Measurements from ENCODE around the gene BICC1. TPM values are rescaled to one million over a fixed set of nuclear protein-coding genes. Genes with fewer than 3 reads are reported as not detected.

Gene BICC1
- total RNA-seq, 1 donor from 2014 or later = 1.1 TPM

DNA sequence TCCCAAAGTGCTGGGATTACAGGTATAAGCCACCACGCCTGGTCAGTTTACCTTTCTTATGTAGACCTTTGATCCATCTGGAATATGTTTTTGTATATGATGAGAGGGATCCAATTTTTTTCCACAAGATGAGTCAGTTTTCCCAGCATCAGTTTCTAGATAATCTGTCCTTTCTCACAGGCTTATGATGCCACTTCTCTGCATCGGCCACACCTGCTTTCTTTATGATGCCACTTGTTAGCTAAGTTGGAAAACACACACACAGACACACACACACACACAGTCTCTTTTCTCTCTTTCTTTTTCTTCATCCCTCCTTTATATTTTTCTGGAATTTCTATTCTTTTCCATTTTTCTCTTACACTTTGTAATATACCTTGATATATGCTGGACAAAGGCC, 240.8 kb downstream of the BICC1 start:
- Mint-ChIP-seq H3K27ac (ENCODE audit: unreplicated experiment) (no peak overlapping the region), H3K36me3 (ENCODE audit: low read depth, unreplicated experiment) (no peaks in the 10 kb centered on the region), H3K27me3 (ENCODE audit: unreplicated experiment) (peaks cover 3% of the 10 kb centered on the region), H3K9me3 (ENCODE audit: unreplicated experiment) (no peaks in the 10 kb centered on the region), H3K4me3 (ENCODE audit: unreplicated experiment) (no peak overlapping the region), H3K4me1 (ENCODE audit: unreplicated experiment) (peaks cover 7% of the 10 kb centered on the region)
- TF ChIP-seq, protein P1, sequence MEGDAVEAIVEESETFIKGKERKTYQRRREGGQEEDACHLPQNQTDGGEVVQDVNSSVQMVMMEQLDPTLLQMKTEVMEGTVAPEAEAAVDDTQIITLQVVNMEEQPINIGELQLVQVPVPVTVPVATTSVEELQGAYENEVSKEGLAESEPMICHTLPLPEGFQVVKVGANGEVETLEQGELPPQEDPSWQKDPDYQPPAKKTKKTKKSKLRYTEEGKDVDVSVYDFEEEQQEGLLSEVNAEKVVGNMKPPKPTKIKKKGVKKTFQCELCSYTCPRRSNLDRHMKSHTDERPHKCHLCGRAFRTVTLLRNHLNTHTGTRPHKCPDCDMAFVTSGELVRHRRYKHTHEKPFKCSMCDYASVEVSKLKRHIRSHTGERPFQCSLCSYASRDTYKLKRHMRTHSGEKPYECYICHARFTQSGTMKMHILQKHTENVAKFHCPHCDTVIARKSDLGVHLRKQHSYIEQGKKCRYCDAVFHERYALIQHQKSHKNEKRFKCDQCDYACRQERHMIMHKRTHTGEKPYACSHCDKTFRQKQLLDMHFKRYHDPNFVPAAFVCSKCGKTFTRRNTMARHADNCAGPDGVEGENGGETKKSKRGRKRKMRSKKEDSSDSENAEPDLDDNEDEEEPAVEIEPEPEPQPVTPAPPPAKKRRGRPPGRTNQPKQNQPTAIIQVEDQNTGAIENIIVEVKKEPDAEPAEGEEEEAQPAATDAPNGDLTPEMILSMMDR (IDR thresholded peaks at IDR 0.05; ENCODE audit: unreplicated experiment) = no peak
- DNase-seq (ENCODE audit: low spot score) = no peak

DNA sequence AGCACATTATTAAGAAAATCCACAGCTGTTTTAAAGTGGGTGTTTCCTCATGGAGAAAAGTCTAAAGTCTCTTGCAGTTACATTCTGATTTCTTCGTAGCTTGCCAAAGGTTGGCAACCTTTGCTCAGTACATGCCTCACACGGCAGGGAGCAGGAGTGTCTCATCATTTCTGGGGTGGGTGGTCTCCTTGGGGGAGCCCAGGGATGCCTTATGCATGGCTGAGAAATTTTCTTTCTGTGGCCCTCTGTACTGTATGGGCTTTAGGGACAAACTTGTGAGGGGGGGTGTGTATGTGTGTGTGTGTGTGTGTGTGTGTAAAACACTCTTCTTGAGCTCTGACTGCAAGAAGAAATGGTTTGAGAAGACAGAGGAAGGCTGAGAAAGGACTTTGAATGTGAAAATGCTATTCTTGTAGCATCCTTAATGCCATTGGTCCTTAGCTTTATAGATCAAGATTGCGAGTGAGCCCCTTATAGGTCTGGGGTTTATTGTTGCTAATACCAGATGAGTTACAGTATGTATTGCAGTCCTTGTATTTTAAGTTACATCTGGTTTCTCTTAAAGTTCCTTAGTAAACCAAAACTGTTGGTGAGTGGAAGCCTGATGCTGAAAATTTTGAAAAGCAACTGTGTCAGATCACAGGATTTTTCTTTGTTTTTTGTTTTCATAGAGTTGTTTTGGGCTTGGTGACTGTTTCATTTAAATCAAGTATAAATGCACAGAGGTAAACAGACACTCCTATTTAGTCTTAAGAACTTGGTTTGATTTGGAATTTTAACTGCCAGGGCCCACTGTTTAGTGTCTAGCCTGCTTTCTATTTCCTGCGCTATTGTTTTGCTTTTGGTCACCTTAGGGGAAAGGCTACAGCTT, 242.0 kb downstream of the BICC1 start:
- H3K4me1 Mint-ChIP-seq (ENCODE audit: unreplicated experiment) = peaks cover 7% of the 10 kb centered on the region

DNA sequence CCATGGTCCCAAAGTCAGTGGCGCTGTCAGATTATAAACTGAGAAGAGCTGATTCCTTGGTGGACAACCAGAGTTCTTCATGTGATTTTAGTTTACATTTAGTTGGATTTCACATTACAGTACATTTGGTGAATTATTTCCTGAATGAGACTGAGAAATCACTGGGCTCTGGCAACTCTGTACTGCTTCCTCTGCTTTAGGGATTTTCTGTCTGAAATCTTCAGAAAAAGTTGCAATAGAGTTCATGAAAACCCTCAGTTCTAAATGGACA, 242.6 kb downstream of the BICC1 start:
- no peaks in the 10 kb centered on the region for H3K9me3 Mint-ChIP-seq (ENCODE audit: unreplicated experiment)
- peaks cover 3% of the 10 kb centered on the region for H3K27me3 Mint-ChIP-seq (ENCODE audit: unreplicated experiment)
- H3K4me3 Mint-ChIP-seq (ENCODE audit: unreplicated experiment) = no peak overlapping the region
- no peak overlapping the region for H3K27ac Mint-ChIP-seq (ENCODE audit: unreplicated experiment)
- TF ChIP-seq, protein P1 (IDR thresholded peaks at IDR 0.05; ENCODE audit: unreplicated experiment) = no peak
- no peak for DNase-seq (ENCODE audit: low spot score)
- H3K4me1 Mint-ChIP-seq (ENCODE audit: unreplicated experiment) = peaks cover 7% of the 10 kb centered on the region
- no peaks in the 10 kb centered on the region for H3K36me3 Mint-ChIP-seq (ENCODE audit: low read depth, unreplicated experiment)

More for the DNA sequence above, 242.0 kb downstream of the BICC1 start:
- Mint-ChIP-seq H3K9me3 (ENCODE audit: unreplicated experiment) (no peaks in the 10 kb centered on the region), H3K36me3 (ENCODE audit: low read depth, unreplicated experiment) (no peaks in the 10 kb centered on the region), H3K27ac (ENCODE audit: unreplicated experiment) (no peak overlapping the region), H3K27me3 (ENCODE audit: unreplicated experiment) (peaks cover 3% of the 10 kb centered on the region), H3K4me3 (ENCODE audit: unreplicated experiment) (no peak overlapping the region)
- no peak for DNase-seq (ENCODE audit: low spot score)
- TF ChIP-seq, protein P1 (IDR thresholded peaks at IDR 0.05; ENCODE audit: unreplicated experiment) = no peak

DNA sequence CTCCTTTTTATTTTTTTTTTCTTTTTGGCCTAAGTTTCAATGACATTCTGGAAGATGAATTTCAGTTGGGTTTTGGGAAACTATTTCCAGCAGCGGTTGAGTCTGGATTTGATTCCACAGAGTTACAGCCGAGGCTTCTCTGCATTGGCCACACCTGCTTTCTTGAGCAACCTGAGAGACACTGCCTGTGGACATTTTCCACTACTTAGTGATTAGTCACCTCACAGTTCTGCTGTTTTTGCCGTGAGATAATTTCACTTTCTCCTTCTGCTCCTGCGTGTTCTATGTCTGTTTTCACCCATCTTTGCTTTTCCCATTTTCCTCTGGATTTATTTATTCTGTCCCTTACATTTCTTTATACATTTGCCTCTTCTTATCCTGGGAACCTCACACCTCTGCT, 243.0 kb downstream of the BICC1 start:
- no peak overlapping the region for H3K27ac Mint-ChIP-seq (ENCODE audit: unreplicated experiment)
- no peak overlapping the region for H3K4me3 Mint-ChIP-seq (ENCODE audit: unreplicated experiment)
- no peaks in the 10 kb centered on the region for H3K36me3 Mint-ChIP-seq (ENCODE audit: low read depth, unreplicated experiment)
- H3K4me1 Mint-ChIP-seq (ENCODE audit: unreplicated experiment) = peaks cover 7% of the 10 kb centered on the region
- TF ChIP-seq, protein P1 (IDR thresholded peaks at IDR 0.05; ENCODE audit: unreplicated experiment) = no peak
- DNase-seq (ENCODE audit: low spot score) = no peak
- H3K9me3 Mint-ChIP-seq (ENCODE audit: unreplicated experiment) = no peaks in the 10 kb centered on the region
- H3K27me3 Mint-ChIP-seq (ENCODE audit: unreplicated experiment) = peaks cover 3% of the 10 kb centered on the region

DNA sequence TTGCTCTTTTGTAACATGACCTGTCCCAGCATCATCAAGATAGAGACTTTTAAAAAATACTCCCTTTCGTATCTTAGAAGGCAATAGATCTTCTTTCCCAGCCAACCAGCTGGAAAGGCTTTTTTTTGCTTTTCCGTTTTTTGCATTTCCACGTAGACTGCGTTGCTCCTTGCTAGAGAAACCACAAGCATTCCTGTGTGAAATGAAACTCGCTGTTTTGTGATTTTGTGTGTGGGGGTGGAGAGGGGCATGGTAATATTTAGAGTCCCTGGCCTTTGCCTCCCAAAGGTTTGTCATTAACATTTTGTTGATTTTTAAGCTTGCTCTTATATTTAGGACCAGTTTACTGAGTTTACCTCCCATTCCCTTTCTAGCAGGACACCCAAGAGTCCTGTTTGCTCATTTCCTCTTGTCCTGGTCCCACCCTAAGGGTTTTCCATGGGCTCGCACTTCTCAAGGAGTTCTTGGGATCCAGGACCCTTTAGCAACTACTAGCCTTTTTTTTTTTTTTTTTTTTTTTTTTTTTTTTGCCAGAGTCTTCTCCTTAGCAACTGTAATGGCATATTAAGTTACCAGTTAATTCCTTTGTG, 243.6 kb downstream of the BICC1 start:
- peaks cover 3% of the 10 kb centered on the region for H3K27me3 Mint-ChIP-seq (ENCODE audit: unreplicated experiment)
- no peak for DNase-seq (ENCODE audit: low spot score)
- H3K36me3 Mint-ChIP-seq (ENCODE audit: low read depth, unreplicated experiment) = no peaks in the 10 kb centered on the region
- no peak overlapping the region for H3K27ac Mint-ChIP-seq (ENCODE audit: unreplicated experiment)
- H3K9me3 Mint-ChIP-seq (ENCODE audit: unreplicated experiment) = no peaks in the 10 kb centered on the region
- H3K4me1 Mint-ChIP-seq (ENCODE audit: unreplicated experiment) = peaks cover 7% of the 10 kb centered on the region
- TF ChIP-seq, protein P1 (IDR thresholded peaks at IDR 0.05; ENCODE audit: unreplicated experiment) = no peak
- H3K4me3 Mint-ChIP-seq (ENCODE audit: unreplicated experiment) = no peak overlapping the region
